PFSK-1 (cell line): ENCODE measurements around the gene MAPK1. TPM values are rescaled to one million over a fixed set of nuclear protein-coding genes. Genes with fewer than 3 reads are reported as not detected.

Experiments
- FOXP2 ChIP-seq: optimal IDR thresholded peaks from 2 replicates; pipeline ENCODE3; 2011; ENCODE audit warnings: borderline replicate concordance, control low read depth, inconsistent platforms; ENCODE audit not compliant: insufficient read depth; ENCODE audit errors: extremely low read length, extremely low read depth
- POLR2AphosphoS5 ChIP-seq: IDR thresholded peaks from 2 replicates; pipeline ENCODE4 v1.6.1; 2012; ENCODE audit warnings: low read depth, mild to moderate bottlenecking, control low read depth, low read length, moderate library complexity
- REST ChIP-seq, 2 experiments: IDR thresholded peaks; 2 replicates each; pipeline versions ENCODE4 v1.6.1 to v1.8.0; 2011 to 2012; ENCODE audit warnings: low read depth in 2 of 2, low read length in 2 of 2, control low read depth in 1 of 2, inconsistent platforms in 1 of 2, mild to moderate bottlenecking in 1 of 2, moderate library complexity in 1 of 2; ENCODE audit not compliant: insufficient read depth in 1 of 2
- SIN3A ChIP-seq: IDR thresholded peaks from 2 replicates; pipeline ENCODE4 v1.6.1; 2012; ENCODE audit warnings: mild to moderate bottlenecking, low read length, moderate library complexity, borderline replicate concordance; ENCODE audit not compliant: insufficient read depth
- TAF1 ChIP-seq: IDR thresholded peaks from 2 replicates; pipeline ENCODE4 v1.6.1; 2012; ENCODE audit warnings: low read length, control low read depth, borderline replicate concordance; ENCODE audit not compliant: insufficient read depth
- polyA plus RNA-seq: library from polyadenylated mRNA; unstranded; fragments of >200 nt; gene quantifications from one replicate; pipeline ENCODE4 v1.2.1, GENCODE V29; 2012; ENCODE audit warnings: low read depth, missing spikeins; ENCODE audit not compliant: insufficient read length

The MAPK1 gene
- polyA plus RNA-seq = 52.9 TPM

GRCh38 chr22:21867528-21868266, at the start of gene MAPK1:
MAPK1 (minus strand) TSS chr22:21867645; CDS start chr22:21867440, 205 bp downstream.
- TF ChIP-seq REST (IDR thresholded peaks at IDR 0.05; ENCODE audit: insufficient read depth in 1 of 2, low read depth in 2 of 2, low read length in 2 of 2) = 0 out of 4 replicates have a peak, but pooled peaks of 1 of the 2 experiments have one; percentile 18
- no peak for TF ChIP-seq SIN3A
- TF ChIP-seq FOXP2 = peak; percentile 70
- peak; percentile 81; the same call in 1 of the 2 replicates for TF ChIP-seq TAF1
- TF ChIP-seq POLR2AphosphoS5 = peak; percentile 76

GRCh38 chr22:21916309-21916918, 49.0 kb upstream of the MAPK1 start:
- no peak for TF ChIP-seq FOXP2
- no peak for TF ChIP-seq REST (IDR thresholded peaks at IDR 0.05; ENCODE audit: insufficient read depth in 1 of 2, low read depth in 2 of 2, low read length in 2 of 2)
- TF ChIP-seq TAF1 = no peak
- no peak for TF ChIP-seq SIN3A

- no peak for TF ChIP-seq FOXP2
- no peak for TF ChIP-seq TAF1
- TF ChIP-seq REST (IDR thresholded peaks at IDR 0.05; ENCODE audit: insufficient read depth in 1 of 2, low read depth in 2 of 2, low read length in 2 of 2) = no peak
- TF ChIP-seq SIN3A = no peak
- TF ChIP-seq POLR2AphosphoS5 = no peak
These were observed 48.3 kb upstream of the MAPK1 start for GRCh38 chr22:21915624-21916308.

GRCh38 chr22:21909871-21910270, 42.4 kb upstream of the MAPK1 start:
- no peak for TF ChIP-seq TAF1
- TF ChIP-seq FOXP2 = no peak
- TF ChIP-seq SIN3A = no peak
- no peak for TF ChIP-seq REST (IDR thresholded peaks at IDR 0.05; ENCODE audit: insufficient read depth in 1 of 2, low read depth in 2 of 2, low read length in 2 of 2)
- TF ChIP-seq POLR2AphosphoS5 = no peak
